OCI-LY7 (cell line): ENCODE data around the gene TMA7B.
"Not testable (repeated sequence)": the region's sequence is repeated elsewhere in the genome, so short reads cannot be mapped to it uniquely, and the experiment has no call there.

ENCODE experiments used
- EZH2phosphoT487 ChIP-seq: fragments of 200-600 bp; sonication (generic); IDR thresholded peaks from 2 replicates; pipeline ENCODE4 v1.6.1; 2018; ENCODE audit warnings: low read depth, borderline replicate concordance, mild to moderate bottlenecking, mixed run types, antibody characterized with exemption, low read length, moderate library complexity, mixed read lengths
- TF ChIP-seq, protein P1 (sequence below): fragments of 200-600 bp; sonication (generic); conservative IDR thresholded peaks from 2 replicates; pipeline ENCODE4 v1.5.1; 2014; ENCODE audit warnings: mild to moderate bottlenecking, antibody characterized with exemption, low read length, moderate library complexity, mixed read lengths

GRCh38 chr22:39992894-39993293, 32.7 kb downstream of the TMA7B start:
- TF ChIP-seq, protein P1, sequence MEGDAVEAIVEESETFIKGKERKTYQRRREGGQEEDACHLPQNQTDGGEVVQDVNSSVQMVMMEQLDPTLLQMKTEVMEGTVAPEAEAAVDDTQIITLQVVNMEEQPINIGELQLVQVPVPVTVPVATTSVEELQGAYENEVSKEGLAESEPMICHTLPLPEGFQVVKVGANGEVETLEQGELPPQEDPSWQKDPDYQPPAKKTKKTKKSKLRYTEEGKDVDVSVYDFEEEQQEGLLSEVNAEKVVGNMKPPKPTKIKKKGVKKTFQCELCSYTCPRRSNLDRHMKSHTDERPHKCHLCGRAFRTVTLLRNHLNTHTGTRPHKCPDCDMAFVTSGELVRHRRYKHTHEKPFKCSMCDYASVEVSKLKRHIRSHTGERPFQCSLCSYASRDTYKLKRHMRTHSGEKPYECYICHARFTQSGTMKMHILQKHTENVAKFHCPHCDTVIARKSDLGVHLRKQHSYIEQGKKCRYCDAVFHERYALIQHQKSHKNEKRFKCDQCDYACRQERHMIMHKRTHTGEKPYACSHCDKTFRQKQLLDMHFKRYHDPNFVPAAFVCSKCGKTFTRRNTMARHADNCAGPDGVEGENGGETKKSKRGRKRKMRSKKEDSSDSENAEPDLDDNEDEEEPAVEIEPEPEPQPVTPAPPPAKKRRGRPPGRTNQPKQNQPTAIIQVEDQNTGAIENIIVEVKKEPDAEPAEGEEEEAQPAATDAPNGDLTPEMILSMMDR: not testable (repeated sequence)
- TF ChIP-seq EZH2phosphoT487: not testable (repeated sequence)
